Activated CD4-positive, alpha-beta T cell treated with anti-CD3 and anti-CD28 coated beads for 24 hours (primary cell): ENCODE results near the gene MUSK.
"Not testable (repeated sequence)": the region's sequence is repeated elsewhere in the genome, so short reads cannot be mapped to it uniquely, and the experiment has no call there.

ENCODE experiments used
- DNase-seq, 2 donors: peaks; one replicate each; pipeline ENCODE4 v3.0.0-alpha.2; 2020; ENCODE audit warnings: low read depth in 2 of 2

MUSK gene

GRCh38 chr9:110695846-110696245 is 27.3 kb downstream of the MUSK start:
- not testable (repeated sequence) for DNase-seq

- DNase-seq: no peak
Observed at GRCh38 chr9:110700953-110701352, 32.4 kb downstream of the MUSK start.

- no peak for DNase-seq
Observed at GRCh38 chr9:110703669-110704068, 35.1 kb downstream of the MUSK start.

GRCh38 chr9:110707419-110707818 is 38.8 kb downstream of the MUSK start:
- DNase-seq: no peak

- DNase-seq: no peak
Observed at GRCh38 chr9:110710420-110710819, 41.8 kb downstream of the MUSK start.

- DNase-seq: no peak
Observed at GRCh38 chr9:110712955-110713354, 44.4 kb downstream of the MUSK start.

- DNase-seq: no peak
Observed at GRCh38 chr9:110714314-110714713, 45.7 kb downstream of the MUSK start.

- no peak for DNase-seq
Observed at GRCh38 chr9:110728058-110728457, 59.5 kb downstream of the MUSK start.

GRCh38 chr9:110729641-110730040 is 61.0 kb downstream of the MUSK start:
- no peak for DNase-seq

GRCh38 chr9:110731437-110732028 is 62.9 kb downstream of the MUSK start:
- no peak for DNase-seq

- no peak for DNase-seq
Observed at GRCh38 chr9:110738982-110739381, 70.4 kb downstream of the MUSK start.

GRCh38 chr9:110742741-110743371 is 74.3 kb downstream of the MUSK start:
- DNase-seq: no peak

GRCh38 chr9:110744715-110745384 is 76.3 kb downstream of the MUSK start:
- DNase-seq: no peak

GRCh38 chr9:110745676-110746075 is 77.1 kb downstream of the MUSK start:
- DNase-seq: no peak

GRCh38 chr9:110746211-110746930 is 77.8 kb downstream of the MUSK start:
- DNase-seq: no peak

- DNase-seq: no peak
Observed at GRCh38 chr9:110748251-110748893, 79.8 kb downstream of the MUSK start.

- DNase-seq: no peak
Observed at GRCh38 chr9:110750272-110750671, 81.7 kb downstream of the MUSK start.

- DNase-seq: no peak
Observed at GRCh38 chr9:110751971-110752370, 83.4 kb downstream of the MUSK start.

- no peak for DNase-seq
Observed at GRCh38 chr9:110752766-110753165, 84.2 kb downstream of the MUSK start.

- DNase-seq: no peak
Observed at GRCh38 chr9:110753731-110754231, 85.2 kb downstream of the MUSK start.

GRCh38 chr9:110755179-110755578 is 86.6 kb downstream of the MUSK start:
- no peak for DNase-seq

- no peak for DNase-seq
Observed at GRCh38 chr9:110758201-110758600, 89.6 kb downstream of the MUSK start.
